Measurements from ENCODE around the gene LHX2. TPM values are rescaled to one million over a fixed set of nuclear protein-coding genes. Genes with fewer than 3 reads are reported as not detected.
"Not testable (repeated sequence)": the region's sequence is repeated elsewhere in the genome, so short reads cannot be mapped to it uniquely, and the experiment has no call there.

Gene LHX2
- total and polyA plus RNA-seq, 2 experiments from 2014 or later, result 1.7 TPM; not detected in 1

DNA sequence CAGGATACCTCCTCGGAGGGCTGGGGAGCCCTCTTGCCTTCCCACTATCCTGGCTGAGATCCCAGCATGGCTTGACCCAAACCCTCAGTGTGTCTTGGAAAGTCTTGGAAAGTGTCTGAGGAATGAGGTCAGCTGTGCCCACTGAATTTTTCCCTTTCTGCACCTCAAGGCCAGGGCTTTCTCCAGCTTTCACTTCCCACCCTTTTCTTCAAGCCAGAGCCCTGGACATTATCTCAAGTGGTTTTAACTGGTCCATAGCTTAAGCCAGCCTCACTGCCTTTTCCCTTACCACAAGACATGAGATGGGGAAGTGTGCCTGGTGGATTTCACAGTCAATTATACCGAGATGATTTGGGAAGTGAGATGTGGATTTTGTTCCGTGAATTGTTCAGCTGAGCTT lies 35.7 kb upstream of the LHX2 start:
- H3K4me1 ChIP-seq (ENCODE audit: insufficient read depth), result no peaks in the 10 kb centered on the region
- Mint-ChIP-seq H3K4me3 (no peak overlapping the region), H3K9me3 (no peaks in the 10 kb centered on the region), H3K36me3 (ENCODE audit: low read depth) (no peaks in the 10 kb centered on the region), H3K4me1 (no peaks in the 10 kb centered on the region), H3K27me3 (ENCODE audit: insufficient read depth, low read depth, poor library complexity) (peaks cover under 1% of the 10 kb centered on the region), H3K27ac (no peak overlapping the region)
- peaks cover 13% of the 10 kb centered on the region for H3K9me2 ChIP-seq (ENCODE audit: insufficient read depth)
- TF ChIP-seq STAT1 (IDR thresholded peaks at IDR 0.05; ENCODE audit: unreplicated experiment) (no peak), NANOG (IDR thresholded peaks at IDR 0.05; ENCODE audit: borderline replicate concordance) (no peak), POLR2AphosphoS5 (IDR thresholded peaks at IDR 0.05; ENCODE audit: low read depth) (no peak), ZNF114 (CRISPR knock-in tag; IDR thresholded peaks at IDR 0.05) (no peak), JUNB (IDR thresholded peaks at IDR 0.05; ENCODE audit: unreplicated experiment) (no peak), ZNF331 (CRISPR knock-in tag; IDR thresholded peaks at IDR 0.05; ENCODE audit: low read depth) (no peak)
- TF ChIP-seq, protein P1, sequence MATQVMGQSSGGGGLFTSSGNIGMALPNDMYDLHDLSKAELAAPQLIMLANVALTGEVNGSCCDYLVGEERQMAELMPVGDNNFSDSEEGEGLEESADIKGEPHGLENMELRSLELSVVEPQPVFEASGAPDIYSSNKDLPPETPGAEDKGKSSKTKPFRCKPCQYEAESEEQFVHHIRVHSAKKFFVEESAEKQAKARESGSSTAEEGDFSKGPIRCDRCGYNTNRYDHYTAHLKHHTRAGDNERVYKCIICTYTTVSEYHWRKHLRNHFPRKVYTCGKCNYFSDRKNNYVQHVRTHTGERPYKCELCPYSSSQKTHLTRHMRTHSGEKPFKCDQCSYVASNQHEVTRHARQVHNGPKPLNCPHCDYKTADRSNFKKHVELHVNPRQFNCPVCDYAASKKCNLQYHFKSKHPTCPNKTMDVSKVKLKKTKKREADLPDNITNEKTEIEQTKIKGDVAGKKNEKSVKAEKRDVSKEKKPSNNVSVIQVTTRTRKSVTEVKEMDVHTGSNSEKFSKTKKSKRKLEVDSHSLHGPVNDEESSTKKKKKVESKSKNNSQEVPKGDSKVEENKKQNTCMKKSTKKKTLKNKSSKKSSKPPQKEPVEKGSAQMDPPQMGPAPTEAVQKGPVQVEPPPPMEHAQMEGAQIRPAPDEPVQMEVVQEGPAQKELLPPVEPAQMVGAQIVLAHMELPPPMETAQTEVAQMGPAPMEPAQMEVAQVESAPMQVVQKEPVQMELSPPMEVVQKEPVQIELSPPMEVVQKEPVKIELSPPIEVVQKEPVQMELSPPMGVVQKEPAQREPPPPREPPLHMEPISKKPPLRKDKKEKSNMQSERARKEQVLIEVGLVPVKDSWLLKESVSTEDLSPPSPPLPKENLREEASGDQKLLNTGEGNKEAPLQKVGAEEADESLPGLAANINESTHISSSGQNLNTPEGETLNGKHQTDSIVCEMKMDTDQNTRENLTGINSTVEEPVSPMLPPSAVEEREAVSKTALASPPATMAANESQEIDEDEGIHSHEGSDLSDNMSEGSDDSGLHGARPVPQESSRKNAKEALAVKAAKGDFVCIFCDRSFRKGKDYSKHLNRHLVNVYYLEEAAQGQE (IDR thresholded peaks at IDR 0.05; ENCODE audit: unreplicated experiment), result no peak
- TF ChIP-seq, protein P2, sequence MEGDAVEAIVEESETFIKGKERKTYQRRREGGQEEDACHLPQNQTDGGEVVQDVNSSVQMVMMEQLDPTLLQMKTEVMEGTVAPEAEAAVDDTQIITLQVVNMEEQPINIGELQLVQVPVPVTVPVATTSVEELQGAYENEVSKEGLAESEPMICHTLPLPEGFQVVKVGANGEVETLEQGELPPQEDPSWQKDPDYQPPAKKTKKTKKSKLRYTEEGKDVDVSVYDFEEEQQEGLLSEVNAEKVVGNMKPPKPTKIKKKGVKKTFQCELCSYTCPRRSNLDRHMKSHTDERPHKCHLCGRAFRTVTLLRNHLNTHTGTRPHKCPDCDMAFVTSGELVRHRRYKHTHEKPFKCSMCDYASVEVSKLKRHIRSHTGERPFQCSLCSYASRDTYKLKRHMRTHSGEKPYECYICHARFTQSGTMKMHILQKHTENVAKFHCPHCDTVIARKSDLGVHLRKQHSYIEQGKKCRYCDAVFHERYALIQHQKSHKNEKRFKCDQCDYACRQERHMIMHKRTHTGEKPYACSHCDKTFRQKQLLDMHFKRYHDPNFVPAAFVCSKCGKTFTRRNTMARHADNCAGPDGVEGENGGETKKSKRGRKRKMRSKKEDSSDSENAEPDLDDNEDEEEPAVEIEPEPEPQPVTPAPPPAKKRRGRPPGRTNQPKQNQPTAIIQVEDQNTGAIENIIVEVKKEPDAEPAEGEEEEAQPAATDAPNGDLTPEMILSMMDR (conservative IDR thresholded peaks at IDR 0.05; ENCODE audit: low read depth in 2 of 2), result no peak
- H3K79me2 ChIP-seq (replicated peaks; ENCODE audit: insufficient read depth), result no peaks in the 10 kb centered on the region
- H3K27ac ChIP-seq (ENCODE audit: low read depth), result no peak overlapping the region
- H3F3A ChIP-seq (replicated peaks; ENCODE audit: low read depth), result peaks cover 22% of the 10 kb centered on the region
- H3K36me3 ChIP-seq (ENCODE audit: insufficient read depth), result peaks cover 3% of the 10 kb centered on the region; the same call in 1 of the 2 replicates
- DNase-seq (ENCODE audit: low spot score) (no peak), ATAC-seq (no peak)
- no peaks in the 10 kb centered on the region for H4K20me1 ChIP-seq (replicated peaks; ENCODE audit: insufficient read depth)
- H2AFZ ChIP-seq, result no peak overlapping the region
- H3K4me2 ChIP-seq, result no peak overlapping the region
- no peak overlapping the region for H3K4me3 ChIP-seq
- H3K27me3 ChIP-seq (ENCODE audit: insufficient read depth), result peaks cover 15% of the 10 kb centered on the region; the same call in 1 of the 2 replicates

DNA sequence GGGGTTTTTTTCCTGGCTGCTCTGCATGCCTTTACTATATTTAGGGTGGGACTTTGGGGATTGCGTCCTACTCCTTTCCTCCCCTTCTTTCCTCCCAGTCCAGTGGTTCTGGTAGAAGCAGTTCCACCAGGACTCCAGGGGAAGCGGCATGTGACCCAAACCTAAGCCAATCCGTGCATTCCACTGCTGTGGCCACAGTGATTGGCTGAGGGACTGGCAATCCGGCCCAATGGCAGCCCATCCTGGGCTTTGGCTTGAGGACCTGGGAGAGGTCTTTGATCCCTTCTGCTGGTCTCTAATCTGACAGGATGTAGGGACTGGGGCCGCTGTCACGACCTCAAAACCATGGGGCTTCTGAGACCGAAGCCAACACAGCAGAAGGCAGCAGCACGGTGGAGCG lies 35.0 kb upstream of the LHX2 start:
- not testable (repeated sequence) for H3K4me3 Mint-ChIP-seq

More for the DNA sequence above, 35.0 kb upstream of the LHX2 start:
- H3K27me3 Mint-ChIP-seq (ENCODE audit: insufficient read depth, low read depth, poor library complexity); H2AFZ ChIP-seq; H3K4me1 ChIP-seq (ENCODE audit: insufficient read depth); H3K36me3 Mint-ChIP-seq (ENCODE audit: low read depth); H3K4me3 ChIP-seq; H3K9me3 Mint-ChIP-seq; DNase-seq (ENCODE audit: low spot score); H3K36me3 ChIP-seq (ENCODE audit: insufficient read depth); H3K4me2 ChIP-seq; H3K27ac ChIP-seq (ENCODE audit: low read depth); H3K27ac Mint-ChIP-seq; H4K20me1 ChIP-seq (replicated peaks; ENCODE audit: insufficient read depth); H3K79me2 ChIP-seq (replicated peaks; ENCODE audit: insufficient read depth); H3K4me1 Mint-ChIP-seq: not testable (repeated sequence)
- peaks cover 12% of the 10 kb centered on the region for H3K9me2 ChIP-seq (ENCODE audit: insufficient read depth)
- H3K27me3 ChIP-seq (ENCODE audit: insufficient read depth), result peaks cover 19% of the 10 kb centered on the region; the same call in 1 of the 2 replicates
- H3F3A ChIP-seq (replicated peaks; ENCODE audit: low read depth), result peaks cover 22% of the 10 kb centered on the region
- ATAC-seq, result peak; percentile 76

Data from GM23338 (cell line).